Stimulated activated CD4-positive, alpha-beta T cell treated with anti-CD3 and anti-CD28 coated beads, Interleukin-15, amount 100 ng/mL, for 24 hours (primary cell): ENCODE measurements around the gene ZBTB7A.

ENCODE experiments used
- DNase-seq: peaks from one replicate; pipeline ENCODE4 v3.0.0-alpha.2; 2020

Gene ZBTB7A

GRCh38 chr19:4034048-4035017 lies 32.4 kb downstream of the ZBTB7A start:
- DNase-seq, result no peak

- no peak for DNase-seq
Observed at GRCh38 chr19:4033028-4033956, 33.4 kb downstream of the ZBTB7A start.

GRCh38 chr19:4032436-4032835 lies 34.3 kb downstream of the ZBTB7A start:
- no peak for DNase-seq

- no peak for DNase-seq
Observed at GRCh38 chr19:4031420-4031819, 35.3 kb downstream of the ZBTB7A start.

- no peak for DNase-seq
Observed at GRCh38 chr19:4030981-4031380, 35.7 kb downstream of the ZBTB7A start.

- no peak for DNase-seq
Observed at GRCh38 chr19:4030552-4030951, 36.1 kb downstream of the ZBTB7A start.

- DNase-seq, result no peak
Observed at GRCh38 chr19:4029247-4029614, 37.5 kb downstream of the ZBTB7A start.

- DNase-seq, result no peak
Observed at GRCh38 chr19:4028334-4029246, 38.1 kb downstream of the ZBTB7A start.

- no peak for DNase-seq
Observed at GRCh38 chr19:4027146-4027545, 39.6 kb downstream of the ZBTB7A start.

- no peak for DNase-seq
Observed at GRCh38 chr19:4025317-4025716, 41.4 kb downstream of the ZBTB7A start.

GRCh38 chr19:4023600-4024398 lies 42.9 kb downstream of the ZBTB7A start:
- no peak for DNase-seq

GRCh38 chr19:4019578-4019977 lies 47.1 kb downstream of the ZBTB7A start:
- DNase-seq, result no peak

GRCh38 chr19:4018775-4019504 lies 47.8 kb downstream of the ZBTB7A start:
- no peak for DNase-seq

- no peak for DNase-seq
Observed at GRCh38 chr19:4018140-4018613, 48.5 kb downstream of the ZBTB7A start.

- DNase-seq, result no peak
Observed at GRCh38 chr19:4016903-4017638, 49.6 kb downstream of the ZBTB7A start.

GRCh38 chr19:4016486-4016885 lies 50.2 kb downstream of the ZBTB7A start:
- DNase-seq, result no peak

- DNase-seq, result no peak
Observed at GRCh38 chr19:4015705-4016402, 50.8 kb downstream of the ZBTB7A start.

GRCh38 chr19:4014541-4015491 lies 51.9 kb downstream of the ZBTB7A start:
- peak; percentile 53 for DNase-seq
